Osteocyte (in vitro differentiated cells): ENCODE data around the gene HPSE2. TPM values are rescaled to one million over a fixed set of nuclear protein-coding genes. Genes with fewer than 3 reads are reported as not detected.

Source experiments
- DNase-seq: peaks from one replicate; pipeline ENCODE4 v3.0.0; 2021; ENCODE audit warnings: mixed read lengths; ENCODE audit not compliant: unreplicated experiment; ENCODE audit errors: extremely low spot score
- H3K27ac Mint-ChIP-seq: one replicate; pipeline ENCODE4 v1.8.0; 2021; ENCODE audit warnings: mild to moderate bottlenecking, mixed read lengths; ENCODE audit not compliant: unreplicated experiment
- H3K27me3 Mint-ChIP-seq: one replicate; pipeline ENCODE4 v1.8.0; 2021; ENCODE audit warnings: mixed read lengths; ENCODE audit not compliant: unreplicated experiment
- H3K36me3 Mint-ChIP-seq: one replicate; pipeline ENCODE4 v1.8.0; 2021; ENCODE audit warnings: mixed read lengths; ENCODE audit not compliant: unreplicated experiment
- H3K4me1 Mint-ChIP-seq: one replicate; pipeline ENCODE4 v1.8.0; 2021; ENCODE audit warnings: mixed read lengths; ENCODE audit not compliant: unreplicated experiment
- H3K4me3 Mint-ChIP-seq: one replicate; pipeline ENCODE4 v1.8.0; 2021; ENCODE audit warnings: mild to moderate bottlenecking, moderate library complexity, mixed read lengths; ENCODE audit not compliant: unreplicated experiment
- H3K9me3 Mint-ChIP-seq: one replicate; pipeline ENCODE4 v1.8.0; 2021; ENCODE audit warnings: mixed read lengths; ENCODE audit not compliant: unreplicated experiment
- total RNA-seq: library from RNA; stranded (reverse); gene quantifications from 2 replicates; pipeline ENCODE4 v1.2.1, GENCODE V29; 2021
- TF ChIP-seq, protein P1 (sequence below): fragments of 200-600 bp; sonication (generic); IDR thresholded peaks from 2 replicates; pipeline ENCODE4 v1.5.0; 2021; ENCODE audit warnings: antibody characterized with exemption, mild to moderate bottlenecking, moderate library complexity

Gene HPSE2
- total RNA-seq, 1 donor from 2014 or later: not detected

DNA sequence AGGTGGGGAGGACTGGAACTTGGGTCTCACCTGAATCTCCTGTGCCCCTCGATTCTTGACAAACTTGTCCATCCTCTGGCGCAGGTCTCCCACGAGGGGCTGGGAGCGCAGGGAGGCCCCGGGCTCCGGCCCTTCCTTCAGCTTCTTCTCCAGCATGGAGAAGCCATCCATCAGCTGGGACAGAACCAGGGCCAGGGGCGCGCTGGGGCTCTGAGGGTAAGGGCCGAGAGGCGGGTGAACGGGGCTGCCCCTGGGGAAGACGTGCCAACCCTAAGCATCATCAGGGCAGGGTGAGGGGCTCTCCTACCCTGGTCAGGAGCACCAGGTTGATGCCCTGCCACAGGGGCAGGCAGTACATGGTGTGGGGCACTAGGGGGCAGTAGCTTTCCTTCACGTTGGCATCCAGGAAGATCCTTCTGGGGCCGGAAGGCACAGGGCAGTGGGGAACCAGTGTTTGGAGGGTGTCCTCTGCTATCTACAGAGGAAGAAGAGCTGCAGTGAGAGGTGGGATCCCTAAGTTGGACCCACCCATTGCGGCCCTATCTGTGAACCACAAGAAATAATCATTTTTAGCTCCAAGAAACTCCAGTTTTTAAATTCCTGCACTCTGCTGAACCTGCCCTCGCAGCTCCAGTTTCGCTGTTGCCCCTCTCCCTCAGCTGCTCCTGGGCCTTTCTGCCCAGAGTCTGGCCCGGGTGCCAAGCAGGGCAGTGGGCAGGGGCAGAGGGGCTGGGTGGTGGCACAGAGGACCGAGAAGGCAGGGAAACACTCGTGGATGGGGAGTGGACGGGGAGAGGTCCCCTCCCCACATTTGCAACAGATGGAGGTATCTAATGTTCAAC is 809.9 kb downstream of the HPSE2 start:
- TF ChIP-seq, protein P1, sequence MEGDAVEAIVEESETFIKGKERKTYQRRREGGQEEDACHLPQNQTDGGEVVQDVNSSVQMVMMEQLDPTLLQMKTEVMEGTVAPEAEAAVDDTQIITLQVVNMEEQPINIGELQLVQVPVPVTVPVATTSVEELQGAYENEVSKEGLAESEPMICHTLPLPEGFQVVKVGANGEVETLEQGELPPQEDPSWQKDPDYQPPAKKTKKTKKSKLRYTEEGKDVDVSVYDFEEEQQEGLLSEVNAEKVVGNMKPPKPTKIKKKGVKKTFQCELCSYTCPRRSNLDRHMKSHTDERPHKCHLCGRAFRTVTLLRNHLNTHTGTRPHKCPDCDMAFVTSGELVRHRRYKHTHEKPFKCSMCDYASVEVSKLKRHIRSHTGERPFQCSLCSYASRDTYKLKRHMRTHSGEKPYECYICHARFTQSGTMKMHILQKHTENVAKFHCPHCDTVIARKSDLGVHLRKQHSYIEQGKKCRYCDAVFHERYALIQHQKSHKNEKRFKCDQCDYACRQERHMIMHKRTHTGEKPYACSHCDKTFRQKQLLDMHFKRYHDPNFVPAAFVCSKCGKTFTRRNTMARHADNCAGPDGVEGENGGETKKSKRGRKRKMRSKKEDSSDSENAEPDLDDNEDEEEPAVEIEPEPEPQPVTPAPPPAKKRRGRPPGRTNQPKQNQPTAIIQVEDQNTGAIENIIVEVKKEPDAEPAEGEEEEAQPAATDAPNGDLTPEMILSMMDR: peak; percentile 55
- Mint-ChIP-seq H3K27me3 (no peaks in the 10 kb centered on the region), H3K9me3 (no peaks in the 10 kb centered on the region), H3K4me1 (no peaks in the 10 kb centered on the region), H3K4me3 (no peak overlapping the region), H3K36me3 (peaks cover 7% of the 10 kb centered on the region), H3K27ac (no peak overlapping the region)
- DNase-seq: peak; percentile 83

DNA sequence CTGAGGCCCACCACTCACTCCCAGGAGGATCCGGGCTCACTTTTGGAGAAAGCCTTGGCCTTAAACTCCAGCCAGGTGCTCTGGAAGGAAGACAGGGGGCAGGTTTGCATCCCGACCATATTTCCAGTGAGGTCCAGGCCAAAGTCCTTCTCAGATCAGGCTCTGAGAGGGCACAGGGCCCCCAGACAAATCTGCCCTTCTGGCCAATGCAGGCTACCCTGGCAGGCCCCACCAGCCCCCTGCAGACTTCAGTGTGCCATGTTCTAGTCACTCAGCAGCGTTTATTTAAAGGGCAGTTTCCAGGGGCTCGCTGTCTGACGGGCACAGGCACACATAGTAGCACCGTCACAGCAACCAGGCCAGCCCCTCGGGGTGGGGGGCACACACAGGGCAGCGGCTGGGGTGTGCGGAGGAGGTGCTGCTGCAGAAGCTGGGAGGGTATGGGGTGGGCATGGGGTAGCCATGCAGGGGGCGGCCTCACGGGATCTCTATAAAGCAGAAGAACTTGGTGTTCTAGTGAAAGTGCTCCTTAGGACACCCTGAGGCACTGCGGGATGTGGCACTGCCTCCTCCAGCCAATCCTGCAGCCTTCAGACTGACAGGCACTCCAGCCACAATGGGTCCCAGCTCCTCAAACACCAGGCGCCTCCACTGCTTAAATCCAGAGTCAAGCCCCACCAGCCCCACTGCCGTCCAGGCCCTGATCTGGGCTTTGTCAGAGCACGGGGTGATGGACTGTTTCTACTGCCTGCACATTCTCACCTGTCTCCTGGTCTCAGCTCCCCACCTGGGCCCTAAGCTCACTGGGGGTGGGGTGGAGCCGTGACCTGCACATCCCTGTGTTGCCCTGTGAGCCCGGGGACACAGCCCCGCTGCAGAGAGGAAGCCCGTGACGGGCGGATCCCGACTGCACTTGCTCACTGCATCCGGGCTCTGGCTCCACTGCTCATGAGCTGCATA is 811.1 kb downstream of the HPSE2 start:
- Mint-ChIP-seq H3K36me3 (peaks cover 5% of the 10 kb centered on the region), H3K27ac (no peak overlapping the region), H3K9me3 (no peaks in the 10 kb centered on the region), H3K4me1 (no peaks in the 10 kb centered on the region), H3K4me3 (no peak overlapping the region), H3K27me3 (no peaks in the 10 kb centered on the region)
- TF ChIP-seq, protein P1: no peak
- peak; percentile 78 for DNase-seq

DNA sequence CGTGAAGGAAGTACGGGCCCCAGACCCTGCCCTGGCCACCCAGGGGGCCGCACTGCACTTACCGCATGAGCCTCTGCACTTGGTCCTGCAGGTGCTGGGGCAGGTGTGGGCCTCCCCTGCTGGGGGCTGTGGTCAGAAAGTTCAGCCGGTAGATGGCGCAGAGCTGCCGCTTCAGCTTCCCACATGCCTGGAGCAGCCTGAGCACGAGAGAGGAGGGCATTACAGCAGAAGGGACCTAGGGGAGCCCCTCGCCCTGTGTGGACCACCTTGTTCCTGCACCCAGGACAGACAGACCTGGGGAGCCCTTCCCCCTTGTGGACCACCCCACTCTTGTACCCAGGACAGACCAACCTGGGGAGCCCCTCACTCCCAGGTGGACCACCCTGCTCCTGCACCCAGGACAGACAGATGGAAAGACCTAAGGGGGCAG is 811.9 kb downstream of the HPSE2 start:
- DNase-seq: peak; percentile 81
- no peak overlapping the region for H3K27ac Mint-ChIP-seq
- H3K4me3 Mint-ChIP-seq: no peak overlapping the region
- TF ChIP-seq, protein P1: peak; percentile 21
- no peaks in the 10 kb centered on the region for H3K9me3 Mint-ChIP-seq
- H3K4me1 Mint-ChIP-seq: no peaks in the 10 kb centered on the region
- H3K36me3 Mint-ChIP-seq: peaks cover 10% of the 10 kb centered on the region
- H3K27me3 Mint-ChIP-seq: no peaks in the 10 kb centered on the region

DNA sequence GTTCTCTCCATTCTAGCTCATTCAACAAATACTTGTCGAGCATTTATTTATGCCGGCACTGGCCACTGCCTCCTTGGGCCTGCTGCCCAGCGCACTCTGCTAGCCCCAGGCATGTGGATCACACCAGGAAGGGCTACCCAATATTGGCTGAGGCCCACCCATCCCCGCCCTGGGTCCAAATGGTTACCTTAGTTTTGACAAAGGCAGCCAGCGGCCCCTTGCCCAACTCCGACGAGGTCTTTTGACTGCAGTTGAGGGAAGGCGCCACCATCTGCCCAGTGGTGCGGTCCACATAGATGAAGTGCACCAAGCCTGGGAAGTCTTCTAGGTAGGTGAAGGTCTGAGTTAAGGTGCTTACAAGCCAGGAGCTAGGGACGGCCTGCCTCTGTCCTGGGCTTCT is 813.5 kb downstream of the HPSE2 start:
- H3K4me3 Mint-ChIP-seq: no peak overlapping the region
- TF ChIP-seq, protein P1: no peak
- no peaks in the 10 kb centered on the region for H3K4me1 Mint-ChIP-seq
- H3K27me3 Mint-ChIP-seq: no peaks in the 10 kb centered on the region
- H3K27ac Mint-ChIP-seq: no peak overlapping the region
- peaks cover 11% of the 10 kb centered on the region for H3K36me3 Mint-ChIP-seq
- peak; percentile 46 for DNase-seq
- H3K9me3 Mint-ChIP-seq: no peaks in the 10 kb centered on the region

DNA sequence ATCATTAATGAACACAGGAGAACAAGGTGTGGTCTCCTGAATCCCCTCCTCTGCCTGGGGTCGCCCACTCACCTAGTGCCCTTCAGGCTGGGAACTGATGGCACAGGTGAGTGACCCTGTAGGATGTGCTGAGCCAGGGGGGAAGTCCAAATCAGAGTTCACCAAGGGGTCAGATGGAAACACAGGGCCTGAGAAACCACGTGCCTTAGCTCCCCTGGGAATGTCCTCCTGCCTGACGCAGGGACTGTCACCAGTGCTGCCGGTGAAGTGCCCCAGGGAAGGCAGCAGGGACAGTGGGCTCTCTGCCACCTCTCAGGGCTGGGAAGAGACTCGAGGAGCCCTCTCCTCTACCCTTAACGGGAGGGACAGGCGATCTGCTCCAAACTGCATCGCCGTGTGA is 814.9 kb downstream of the HPSE2 start:
- H3K27me3 Mint-ChIP-seq: no peaks in the 10 kb centered on the region
- peaks cover 3% of the 10 kb centered on the region for H3K4me1 Mint-ChIP-seq
- no peak overlapping the region for H3K4me3 Mint-ChIP-seq
- TF ChIP-seq, protein P1: no peak
- H3K36me3 Mint-ChIP-seq: peaks cover 9% of the 10 kb centered on the region
- no peak for DNase-seq
- H3K27ac Mint-ChIP-seq: no peak overlapping the region
- H3K9me3 Mint-ChIP-seq: no peaks in the 10 kb centered on the region
